Fibroblast of pulmonary artery (primary cell): ENCODE results near the gene FAR2.

Source experiments
- DNase-seq: peaks from one replicate; pipeline ENCODE4 v3.0.0-alpha.2; 2010; ENCODE audit warnings: low read depth
- H3K4me3 ChIP-seq: replicated peaks from 2 replicates; pipeline ENCODE4 v1.5.1; 2011; ENCODE audit warnings: low read depth, mild to moderate bottlenecking, control low read depth, low read length, moderate library complexity
- TF ChIP-seq, protein P1 (sequence below): IDR thresholded peaks from 2 replicates; pipeline ENCODE4 v1.5.1; 2011; ENCODE audit warnings: mild to moderate bottlenecking, control low read depth, low read length, inconsistent platforms; ENCODE audit errors: missing control alignments

FAR2 gene

DNA sequence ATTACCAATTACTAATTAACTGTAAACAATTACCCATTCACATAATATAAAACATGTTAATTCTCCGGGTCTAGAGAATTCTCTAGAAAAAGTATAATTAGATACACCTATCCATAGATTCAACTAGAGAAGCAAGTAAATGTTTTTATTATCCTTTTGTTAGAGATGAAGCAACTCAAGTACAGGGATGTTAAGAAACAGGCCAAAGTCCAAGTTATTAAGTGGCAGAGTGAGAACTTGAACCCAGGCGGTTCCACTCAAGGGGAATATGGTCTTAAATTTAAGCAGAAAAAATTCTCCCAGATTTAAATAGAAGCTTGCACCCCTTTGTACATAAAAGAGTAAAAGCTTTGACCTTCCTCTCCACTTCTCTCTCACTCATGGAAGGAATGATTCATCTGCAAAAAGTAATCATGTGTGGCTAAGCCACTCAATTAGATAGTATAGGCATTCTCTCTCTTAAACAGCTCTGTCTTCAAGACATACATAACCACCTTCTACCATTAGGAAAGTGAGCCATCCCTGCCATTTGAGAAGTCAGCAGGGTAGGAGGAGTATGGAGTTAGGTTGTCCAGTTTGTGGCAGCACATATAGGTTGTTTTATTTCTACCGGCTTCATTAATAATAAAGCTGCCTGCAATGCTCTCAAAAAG is 197.8 kb downstream of the FAR2 start:
- no peak overlapping the region for H3K4me3 ChIP-seq
- DNase-seq: no peak
- TF ChIP-seq, protein P1, sequence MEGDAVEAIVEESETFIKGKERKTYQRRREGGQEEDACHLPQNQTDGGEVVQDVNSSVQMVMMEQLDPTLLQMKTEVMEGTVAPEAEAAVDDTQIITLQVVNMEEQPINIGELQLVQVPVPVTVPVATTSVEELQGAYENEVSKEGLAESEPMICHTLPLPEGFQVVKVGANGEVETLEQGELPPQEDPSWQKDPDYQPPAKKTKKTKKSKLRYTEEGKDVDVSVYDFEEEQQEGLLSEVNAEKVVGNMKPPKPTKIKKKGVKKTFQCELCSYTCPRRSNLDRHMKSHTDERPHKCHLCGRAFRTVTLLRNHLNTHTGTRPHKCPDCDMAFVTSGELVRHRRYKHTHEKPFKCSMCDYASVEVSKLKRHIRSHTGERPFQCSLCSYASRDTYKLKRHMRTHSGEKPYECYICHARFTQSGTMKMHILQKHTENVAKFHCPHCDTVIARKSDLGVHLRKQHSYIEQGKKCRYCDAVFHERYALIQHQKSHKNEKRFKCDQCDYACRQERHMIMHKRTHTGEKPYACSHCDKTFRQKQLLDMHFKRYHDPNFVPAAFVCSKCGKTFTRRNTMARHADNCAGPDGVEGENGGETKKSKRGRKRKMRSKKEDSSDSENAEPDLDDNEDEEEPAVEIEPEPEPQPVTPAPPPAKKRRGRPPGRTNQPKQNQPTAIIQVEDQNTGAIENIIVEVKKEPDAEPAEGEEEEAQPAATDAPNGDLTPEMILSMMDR: no peak

DNA sequence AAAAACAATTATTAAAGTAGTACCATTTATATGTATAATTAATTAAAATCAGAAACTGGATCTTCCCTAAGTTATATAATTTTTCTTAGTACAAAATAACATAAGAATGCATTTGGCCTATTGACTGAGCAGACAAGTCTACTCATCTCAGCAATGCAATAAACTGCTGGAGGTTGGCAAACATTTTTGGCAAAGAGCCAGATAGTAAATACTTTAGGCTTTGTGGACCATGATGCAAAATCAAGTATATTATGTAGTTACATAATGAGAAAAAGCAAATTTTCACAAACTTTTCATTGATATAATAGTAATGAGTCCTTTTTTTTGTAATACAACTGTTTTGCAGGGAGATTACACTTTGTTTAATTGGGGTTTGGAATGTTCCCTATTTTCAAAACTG is 201.0 kb downstream of the FAR2 start:
- DNase-seq: peak; percentile 73
- H3K4me3 ChIP-seq: no peak overlapping the region
- TF ChIP-seq, protein P1: no peak

DNA sequence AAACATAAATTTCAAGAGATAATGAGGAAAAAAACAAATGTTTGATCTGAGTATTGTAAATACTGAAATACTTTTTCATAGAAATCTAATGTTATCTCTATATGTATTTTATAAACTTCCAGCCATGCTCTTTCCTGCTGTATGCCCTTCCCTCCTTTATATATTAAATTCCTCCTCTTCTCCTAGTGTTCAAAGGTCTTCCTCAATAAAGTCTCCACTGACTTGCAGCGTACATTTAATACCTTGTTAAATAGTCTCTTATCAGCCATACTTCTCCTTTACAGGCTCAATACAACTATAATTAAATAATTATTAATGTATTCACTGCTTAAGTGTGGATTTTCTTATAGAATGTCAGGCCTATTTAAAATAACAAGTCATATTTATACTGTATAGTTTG is 205.9 kb downstream of the FAR2 start:
- H3K4me3 ChIP-seq: no peak overlapping the region
- TF ChIP-seq, protein P1: no peak
- no peak for DNase-seq

DNA sequence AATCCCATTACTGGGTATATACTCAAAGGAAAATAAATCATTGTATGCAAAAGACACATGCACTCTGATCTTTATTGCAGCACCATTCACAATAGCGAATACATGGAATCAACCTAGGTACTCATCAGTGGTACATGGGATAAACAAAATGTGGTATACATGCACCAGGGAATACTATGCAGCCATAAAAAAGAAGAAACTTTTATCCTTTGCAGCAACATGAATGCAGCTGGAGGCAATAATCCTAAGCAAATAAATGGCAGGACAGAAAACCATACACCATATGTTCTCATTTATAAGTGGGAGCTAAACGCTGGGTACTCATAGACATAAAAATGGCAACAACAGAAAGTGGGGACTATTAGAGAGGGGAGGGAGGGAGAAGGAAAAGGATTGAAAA is 216.0 kb downstream of the FAR2 start:
- H3K4me3 ChIP-seq: no peak overlapping the region
- no peak for DNase-seq
- TF ChIP-seq, protein P1: no peak

DNA sequence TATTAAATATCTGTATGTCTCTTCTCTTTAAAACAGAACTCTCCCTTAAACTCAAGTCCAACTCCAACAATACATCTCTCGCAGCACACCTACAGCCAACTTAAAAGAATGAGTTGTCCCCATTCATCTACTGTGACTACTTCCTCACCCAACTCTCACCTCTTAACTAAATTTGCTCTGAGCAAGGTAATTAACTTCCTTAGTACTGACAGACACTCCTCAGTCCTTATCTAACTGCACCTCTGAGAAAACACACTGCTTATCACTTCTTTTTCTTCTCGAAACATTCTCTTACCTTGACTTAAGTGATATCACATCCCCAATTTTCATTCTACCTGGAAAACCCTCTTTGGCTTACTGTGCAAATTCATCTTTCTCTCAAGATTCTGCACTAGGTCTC is 224.9 kb downstream of the FAR2 start:
- DNase-seq: no peak
- H3K4me3 ChIP-seq: no peak overlapping the region
- TF ChIP-seq, protein P1: no peak

DNA sequence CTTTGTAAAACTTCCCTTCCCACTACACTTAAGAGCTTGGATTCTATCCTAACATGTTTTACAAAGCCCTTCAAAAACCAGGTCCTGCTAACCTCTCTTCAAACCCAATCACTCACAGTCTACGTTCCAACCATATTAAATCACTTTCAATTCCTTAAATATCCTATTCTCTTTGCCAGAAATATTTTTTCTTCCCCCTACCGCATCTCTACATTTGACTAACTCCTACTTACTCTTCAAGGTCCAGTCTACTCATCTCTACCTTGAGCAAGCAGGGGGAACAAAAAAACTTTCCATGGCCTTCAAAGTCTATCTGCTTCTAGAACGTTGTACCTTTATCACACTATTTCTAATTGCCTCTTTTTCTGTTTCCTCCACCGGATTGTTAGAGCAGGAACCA is 225.8 kb downstream of the FAR2 start:
- TF ChIP-seq, protein P1: no peak
- no peak overlapping the region for H3K4me3 ChIP-seq
- DNase-seq: no peak

DNA sequence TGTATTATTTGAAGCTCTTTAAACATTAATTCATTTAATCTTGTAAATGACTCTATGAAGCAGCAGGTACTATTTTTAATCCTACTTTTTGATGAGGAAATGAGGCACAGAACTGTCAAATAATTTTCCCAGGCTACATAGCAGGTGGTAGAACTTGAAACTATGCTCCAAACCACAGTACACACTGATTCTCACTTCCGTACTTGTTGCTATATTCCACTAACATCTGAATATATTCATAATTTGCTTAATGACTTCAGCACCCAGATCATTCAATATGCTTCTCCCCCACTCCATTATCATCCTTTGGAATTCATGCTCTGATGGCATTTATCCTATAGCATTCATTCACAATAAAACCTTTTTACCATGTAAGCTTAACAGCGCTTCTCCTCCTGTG is 227.0 kb downstream of the FAR2 start:
- TF ChIP-seq, protein P1: no peak
- DNase-seq: no peak
- no peak overlapping the region for H3K4me3 ChIP-seq
